Keratinocyte (primary cell): ENCODE data around the gene PWWP2B. TPM values are rescaled to one million over a fixed set of nuclear protein-coding genes. Genes with fewer than 3 reads are reported as not detected.

Source experiments
- DNase-seq: peaks from one replicate; pipeline ENCODE4 v3.0.0-alpha.2; 2011; ENCODE audit warnings: low read depth, missing footprints, low spot score
- FAIRE-seq: peaks from 2 replicates; lab custom pipeline; 2011; peaks lifted over from hg19 to GRCh38; lab: Jason Lieb, UNC
- H2AFZ ChIP-seq: 2 replicates; pipeline ENCODE4 v1.6.0; 2012; ENCODE audit warnings: low read length, control low read depth, inconsistent platforms; ENCODE audit not compliant: control insufficient read depth
- H3K27ac ChIP-seq: 2 replicates; pipeline ENCODE4 v1.5.1; 2011; ENCODE audit warnings: low read length; ENCODE audit not compliant: control insufficient read depth, insufficient read depth
- H3K27me3 ChIP-seq: 3 replicates; pipeline ENCODE4 v1.6.0; 2011; ENCODE audit warnings: low read length; ENCODE audit not compliant: control insufficient read depth, insufficient read depth; ENCODE audit errors: extremely low read depth
- H3K36me3 ChIP-seq, 2 experiments: 2 replicates in 1 of 2; 3 replicates in 1 of 2; pipeline ENCODE4 v1.5.1; 2011; ENCODE audit warnings: low read length in 2 of 2, mild to moderate bottlenecking in 1 of 2; ENCODE audit not compliant: control insufficient read depth in 2 of 2, insufficient read depth in 2 of 2; ENCODE audit errors: extremely low read depth in 1 of 2
- H3K4me1 ChIP-seq: 3 replicates; pipeline ENCODE4 v1.5.1; 2011; ENCODE audit warnings: low read length; ENCODE audit not compliant: control insufficient read depth, insufficient read depth; ENCODE audit errors: extremely low read depth
- H3K4me2 ChIP-seq: 3 replicates; pipeline ENCODE4 v1.6.0; 2011; ENCODE audit warnings: low read depth, low read length; ENCODE audit not compliant: control insufficient read depth, insufficient read depth; ENCODE audit errors: extremely low read depth
- H3K4me3 ChIP-seq, 3 experiments: fragments of 200-600 bp in 1 of 3; sonication (generic) in 1 of 3; 2 replicates in 2 of 3; 3 replicates in 1 of 3; pipeline ENCODE4 v1.5.1; 2011 to 2016; ENCODE audit warnings: low read length in 3 of 3, mild to moderate bottlenecking in 3 of 3, control low read depth in 2 of 3, inconsistent platforms in 1 of 3, low read depth in 1 of 3, mixed read lengths in 1 of 3, mixed run types in 1 of 3, moderate library complexity in 1 of 3; ENCODE audit not compliant: control insufficient read depth in 2 of 3, insufficient read depth in 2 of 3; ENCODE audit errors: extremely low read depth in 1 of 3
- H3K79me2 ChIP-seq: 2 replicates; pipeline ENCODE4 v1.6.0; 2012; ENCODE audit warnings: low read length; ENCODE audit not compliant: control insufficient read depth, insufficient read depth
- H3K9ac ChIP-seq: 3 replicates; pipeline ENCODE4 v1.6.0; 2011; ENCODE audit warnings: low read length; ENCODE audit not compliant: control insufficient read depth, insufficient read depth; ENCODE audit errors: extremely low read depth
- H3K9me1 ChIP-seq: 3 replicates; pipeline ENCODE4 v1.6.0; 2011; ENCODE audit warnings: low read length; ENCODE audit not compliant: control insufficient read depth, insufficient read depth; ENCODE audit errors: extremely low read depth
- H3K9me3 ChIP-seq: 2 replicates; pipeline ENCODE4 v1.5.1; 2012; ENCODE audit warnings: low read depth, low read length; ENCODE audit not compliant: control insufficient read depth
- H4K20me1 ChIP-seq: 3 replicates; pipeline ENCODE4 v1.6.0; 2011; ENCODE audit warnings: low read length; ENCODE audit not compliant: control insufficient read depth, insufficient read depth; ENCODE audit errors: extremely low read depth
- EZH2 ChIP-seq: IDR thresholded peaks from one replicate; pipeline ENCODE4 v1.6.1; 2012; ENCODE audit warnings: inconsistent platforms, mild to moderate bottlenecking, low read length, moderate library complexity
- dilution Hi-C: fragments of 300-500 bp; cut with MboI; formaldehyde crosslinking; loops from one replicate; pipeline ENCODE4 v1.7.0; 2020; ENCODE audit warnings: low sequenced_read_pairs; ENCODE audit not compliant: extremely low pct_ligation_motif_present
- polyA plus RNA-seq, 5 experiments: library from polyadenylated mRNA; depleted of rRNA in 3 of 5; stranded (reverse) in 3 of 5; stranded (forward) in 1 of 5; unstranded in 1 of 5; fragments of >200 nt; gene quantifications; 1 replicate in 1 of 5; 2 replicates in 3 of 5; 3 replicates in 1 of 5; pipeline versions ENCODE4 v1.2.1 to v1.2.3, GENCODE V29; 2011 to 2012; ENCODE audit warnings: missing spikeins in 2 of 5, low read depth in 1 of 5, low replicate concordance in 1 of 5
- TF ChIP-seq, protein P1 (sequence below), 3 experiments: IDR thresholded peaks in 1 of 3; conservative IDR thresholded peaks in 1 of 3; optimal IDR thresholded peaks in 1 of 3; 2 replicates in 2 of 3; 3 replicates in 1 of 3; pipeline versions ENCODE3 to v1.5.1; 2011; ENCODE audit warnings: low read length in 3 of 3, mild to moderate bottlenecking in 3 of 3, moderate library complexity in 2 of 3, control low read depth in 1 of 3, inconsistent platforms in 1 of 3; ENCODE audit not compliant: insufficient read depth in 2 of 3; ENCODE audit errors: extremely low read depth in 1 of 3

The PWWP2B gene
- polyA plus RNA-seq, 1 donor (not counting 4 experiments of a cell fraction or from before 2014, with no cell fraction given): 3.1 TPM

DNA sequence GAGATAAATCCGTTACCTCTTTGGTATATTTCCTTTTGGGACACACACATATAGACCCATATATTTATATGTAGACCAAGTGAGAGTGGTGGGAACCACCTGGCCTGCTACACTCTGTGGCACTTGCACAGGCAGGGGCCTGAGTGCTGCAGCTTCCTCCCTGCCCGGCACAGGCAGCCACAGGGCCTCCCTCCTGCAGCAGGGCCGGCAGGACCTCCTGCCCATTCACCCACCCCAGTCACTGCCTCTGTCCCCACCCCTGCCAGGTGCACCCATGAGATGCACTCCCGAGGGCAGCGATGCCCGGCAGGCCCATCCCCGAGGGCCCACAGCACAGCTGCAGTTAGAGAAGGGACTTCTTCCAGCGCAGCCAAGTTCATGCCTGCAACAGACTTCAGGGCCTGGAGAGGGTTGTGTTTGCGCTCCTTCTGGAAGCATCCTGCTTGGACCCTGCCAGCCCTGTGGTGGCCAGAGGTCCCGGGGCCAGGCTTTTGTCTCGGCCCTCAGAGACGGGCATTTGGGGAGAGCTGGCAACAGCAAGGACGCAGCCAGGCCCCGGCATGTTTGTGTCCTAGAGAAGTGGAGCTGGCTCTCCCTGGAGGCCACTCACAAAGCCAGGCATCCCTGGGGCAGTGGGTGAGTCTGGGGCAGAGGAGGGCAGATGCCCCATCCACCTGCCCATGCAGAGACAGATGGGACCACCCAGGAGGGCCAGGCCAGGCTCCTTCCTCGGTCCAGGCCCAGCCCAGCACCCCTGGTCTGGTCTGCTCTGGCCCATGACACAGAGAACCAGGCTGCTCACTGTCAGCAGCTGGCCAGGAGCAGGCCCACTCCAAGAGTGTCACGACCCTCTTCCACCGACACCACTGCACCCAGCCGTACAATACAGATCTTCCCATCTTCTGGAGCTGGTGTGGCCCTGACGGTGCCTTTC is 41.4 kb downstream of the PWWP2B start:
- Histone ChIP-seq H3K79me2 (no peaks in the 10 kb centered on the region), H3K27ac (no peak overlapping the region), H3K4me3 (no peak overlapping the region), H3K4me1 (no peaks in the 10 kb centered on the region), H3K9me3 (peaks cover 4% of the 10 kb centered on the region), H3K9me1 (no peaks in the 10 kb centered on the region), H4K20me1 (no peaks in the 10 kb centered on the region), H3K9ac (no peak overlapping the region), H3K27me3 (no peaks in the 10 kb centered on the region), H3K36me3 (no peaks in the 10 kb centered on the region), H2AFZ (no peak overlapping the region), H3K4me2 (no peak overlapping the region)
- DNase-seq: no peak
- FAIRE-seq: no peak
- dilution Hi-C loops: no loop called here
- TF ChIP-seq, protein P1, sequence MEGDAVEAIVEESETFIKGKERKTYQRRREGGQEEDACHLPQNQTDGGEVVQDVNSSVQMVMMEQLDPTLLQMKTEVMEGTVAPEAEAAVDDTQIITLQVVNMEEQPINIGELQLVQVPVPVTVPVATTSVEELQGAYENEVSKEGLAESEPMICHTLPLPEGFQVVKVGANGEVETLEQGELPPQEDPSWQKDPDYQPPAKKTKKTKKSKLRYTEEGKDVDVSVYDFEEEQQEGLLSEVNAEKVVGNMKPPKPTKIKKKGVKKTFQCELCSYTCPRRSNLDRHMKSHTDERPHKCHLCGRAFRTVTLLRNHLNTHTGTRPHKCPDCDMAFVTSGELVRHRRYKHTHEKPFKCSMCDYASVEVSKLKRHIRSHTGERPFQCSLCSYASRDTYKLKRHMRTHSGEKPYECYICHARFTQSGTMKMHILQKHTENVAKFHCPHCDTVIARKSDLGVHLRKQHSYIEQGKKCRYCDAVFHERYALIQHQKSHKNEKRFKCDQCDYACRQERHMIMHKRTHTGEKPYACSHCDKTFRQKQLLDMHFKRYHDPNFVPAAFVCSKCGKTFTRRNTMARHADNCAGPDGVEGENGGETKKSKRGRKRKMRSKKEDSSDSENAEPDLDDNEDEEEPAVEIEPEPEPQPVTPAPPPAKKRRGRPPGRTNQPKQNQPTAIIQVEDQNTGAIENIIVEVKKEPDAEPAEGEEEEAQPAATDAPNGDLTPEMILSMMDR (optimal IDR thresholded peaks at IDR 0.05 in 1 of 3, IDR thresholded peaks at IDR 0.05 in 1 of 3, conservative IDR thresholded peaks at IDR 0.05 in 1 of 3; ENCODE audit: extremely low read depth in 1 of 3, insufficient read depth in 2 of 3, low read length in 3 of 3): no peak
- TF ChIP-seq EZH2: no peak

DNA sequence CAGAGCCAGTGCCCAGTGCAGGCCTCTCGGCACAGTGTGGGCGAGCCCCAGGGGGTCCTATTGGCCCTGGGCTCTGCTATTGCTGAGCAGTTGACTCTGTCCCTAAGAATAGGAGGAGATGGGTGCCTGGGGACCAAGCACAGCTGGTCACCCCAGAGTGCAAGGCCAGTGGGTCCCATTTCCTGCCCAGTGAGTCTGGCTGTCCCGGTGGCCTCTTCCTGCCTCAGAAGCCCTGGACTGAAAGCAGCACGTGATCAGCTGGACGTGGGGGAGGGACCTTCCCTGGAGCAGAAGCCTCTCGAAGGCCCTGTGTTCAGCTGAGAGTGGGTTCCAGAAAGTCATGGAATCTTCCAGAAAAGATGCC is 42.0 kb downstream of the PWWP2B start:
- TF ChIP-seq, protein P1 (optimal IDR thresholded peaks at IDR 0.05 in 1 of 3, IDR thresholded peaks at IDR 0.05 in 1 of 3, conservative IDR thresholded peaks at IDR 0.05 in 1 of 3; ENCODE audit: extremely low read depth in 1 of 3, insufficient read depth in 2 of 3, low read length in 3 of 3): no peak
- TF ChIP-seq EZH2: no peak
- Histone ChIP-seq H4K20me1 (no peaks in the 10 kb centered on the region), H2AFZ (no peak overlapping the region), H3K4me1 (no peaks in the 10 kb centered on the region), H3K4me2 (no peak overlapping the region), H3K79me2 (no peaks in the 10 kb centered on the region), H3K27me3 (no peaks in the 10 kb centered on the region), H3K9me3 (peaks cover 4% of the 10 kb centered on the region), H3K4me3 (no peak overlapping the region), H3K9ac (no peak overlapping the region), H3K36me3 (no peaks in the 10 kb centered on the region), H3K27ac (no peak overlapping the region), H3K9me1 (no peaks in the 10 kb centered on the region)
- DNase-seq (no peak), FAIRE-seq (no peak)
- dilution Hi-C loops: no loop called here
